Suprapubic skin (tissue), 3 donors: ENCODE measurements around the gene PGAP6.

ENCODE experiments used
- EP300 ChIP-seq: sonication (generic); formaldehyde crosslinking; IDR thresholded peaks from one replicate; pipeline ENCODE4 v1.6.1; 2017; ENCODE audit warnings: antibody characterized with exemption
- POLR2A ChIP-seq, 2 donors: fragments of 450-650 bp; IDR thresholded peaks; one replicate each; pipeline ENCODE4 v1.6.1; 2017; ENCODE audit warnings: antibody characterized with exemption in 2 of 2, mild to moderate bottlenecking in 2 of 2, moderate library complexity in 2 of 2
- TF ChIP-seq, protein P1 (sequence below), 2 donors: fragments of 200-600 bp in 1 of 2; fragments of 450-650 bp in 1 of 2; sonication (generic) in 1 of 2; IDR thresholded peaks; one replicate each; pipeline ENCODE4 v1.5.1; 2016 to 2019; ENCODE audit warnings: antibody characterized with exemption in 2 of 2, mild to moderate bottlenecking in 1 of 2, moderate library complexity in 1 of 2

DNA sequence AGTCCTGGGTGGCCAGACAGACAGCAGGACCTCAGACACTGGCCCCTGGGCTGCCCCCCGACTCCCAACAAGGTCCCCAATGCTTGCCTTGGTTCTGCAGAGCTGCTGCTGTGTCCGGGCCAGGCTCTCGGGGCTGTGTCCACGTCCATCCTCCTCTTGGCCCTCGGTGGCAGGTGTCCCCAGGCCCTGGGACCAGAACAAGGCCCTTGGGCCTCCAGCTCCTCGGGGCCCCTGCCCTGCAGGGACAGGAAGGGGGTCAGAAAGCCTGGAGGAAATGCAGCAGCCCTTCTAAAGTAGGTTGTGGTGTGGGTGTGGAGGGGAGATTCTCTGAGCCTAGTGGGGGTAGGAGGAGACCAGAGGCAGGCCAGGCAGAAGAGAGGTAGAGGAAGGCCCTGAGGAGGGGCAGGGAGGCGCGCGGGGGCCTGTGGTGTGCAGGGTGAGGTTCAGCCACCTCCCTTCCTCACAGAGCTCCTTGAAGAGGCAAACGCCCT lies 26.8 kb downstream of the PGAP6 start:
- TF ChIP-seq, protein P1, sequence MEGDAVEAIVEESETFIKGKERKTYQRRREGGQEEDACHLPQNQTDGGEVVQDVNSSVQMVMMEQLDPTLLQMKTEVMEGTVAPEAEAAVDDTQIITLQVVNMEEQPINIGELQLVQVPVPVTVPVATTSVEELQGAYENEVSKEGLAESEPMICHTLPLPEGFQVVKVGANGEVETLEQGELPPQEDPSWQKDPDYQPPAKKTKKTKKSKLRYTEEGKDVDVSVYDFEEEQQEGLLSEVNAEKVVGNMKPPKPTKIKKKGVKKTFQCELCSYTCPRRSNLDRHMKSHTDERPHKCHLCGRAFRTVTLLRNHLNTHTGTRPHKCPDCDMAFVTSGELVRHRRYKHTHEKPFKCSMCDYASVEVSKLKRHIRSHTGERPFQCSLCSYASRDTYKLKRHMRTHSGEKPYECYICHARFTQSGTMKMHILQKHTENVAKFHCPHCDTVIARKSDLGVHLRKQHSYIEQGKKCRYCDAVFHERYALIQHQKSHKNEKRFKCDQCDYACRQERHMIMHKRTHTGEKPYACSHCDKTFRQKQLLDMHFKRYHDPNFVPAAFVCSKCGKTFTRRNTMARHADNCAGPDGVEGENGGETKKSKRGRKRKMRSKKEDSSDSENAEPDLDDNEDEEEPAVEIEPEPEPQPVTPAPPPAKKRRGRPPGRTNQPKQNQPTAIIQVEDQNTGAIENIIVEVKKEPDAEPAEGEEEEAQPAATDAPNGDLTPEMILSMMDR (IDR thresholded peaks at IDR 0.05) = no peak
- TF ChIP-seq POLR2A (IDR thresholded peaks at IDR 0.05) = no peak
- TF ChIP-seq EP300 = no peak
